HepG2 (cell line): Measurements from ENCODE around the gene MYOM1. TPM values are rescaled to one million over a fixed set of nuclear protein-coding genes. Genes with fewer than 3 reads are reported as not detected.

Experiments used
- AHR ChIP-seq: IDR thresholded peaks from 2 replicates; pipeline ENCODE4 v1.6.1; 2018; ENCODE audit warnings: missing genetic modification reagents, missing compliant biosample characterization
- ATAD3A ChIP-seq: sonication (generic); formaldehyde crosslinking; IDR thresholded peaks from 2 replicates; pipeline ENCODE4 v1.4.0; 2020; ENCODE audit warnings: missing genetic modification reagents
- BRCA1 ChIP-seq: sonication (generic); formaldehyde crosslinking; IDR thresholded peaks from 2 replicates; pipeline ENCODE4 v1.4.0; 2020; ENCODE audit warnings: missing genetic modification reagents
- CREM ChIP-seq, 2 experiments: sonication (generic) in 1 of 2; formaldehyde crosslinking in 1 of 2; IDR thresholded peaks; 2 replicates each; pipeline versions ENCODE4 v1.4.0 to v1.6.1; 2016 to 2020; ENCODE audit warnings: antibody characterized with exemption in 1 of 2, mild to moderate bottlenecking in 1 of 2, missing genetic modification reagents in 1 of 2
- EHMT2 ChIP-seq: fragments of 200-600 bp; sonication (generic); IDR thresholded peaks from 2 replicates; pipeline ENCODE4 v1.7.0; 2017; ENCODE audit warnings: antibody characterized with exemption, low read depth, low read length, borderline replicate concordance
- FOSL2 ChIP-seq: sonication (generic); formaldehyde crosslinking; IDR thresholded peaks from 2 replicates; pipeline ENCODE4 v1.4.0; 2020; ENCODE audit warnings: missing genetic modification reagents
- HMGA1 ChIP-seq: sonication (generic); formaldehyde crosslinking; conservative IDR thresholded peaks from 2 replicates; pipeline ENCODE4 v1.4.0; 2020; ENCODE audit warnings: missing genetic modification reagents
- KLF11 ChIP-seq: IDR thresholded peaks from 2 replicates; pipeline ENCODE4 v1.6.1; 2016; ENCODE audit warnings: missing compliant biosample characterization
- MAFK ChIP-seq, 2 experiments: IDR thresholded peaks in 1 of 2; conservative IDR thresholded peaks in 1 of 2; 2 replicates each; pipeline ENCODE4 v1.6.1; 2011; ENCODE audit warnings: improper control_type of control experiment in 2 of 2, low read length in 2 of 2
- MED1 ChIP-seq: sonication (generic); formaldehyde crosslinking; IDR thresholded peaks from 2 replicates; pipeline ENCODE4 v1.4.0; 2020; ENCODE audit warnings: missing genetic modification reagents
- MYC ChIP-seq: sonication (generic); formaldehyde crosslinking; IDR thresholded peaks from 2 replicates; pipeline ENCODE4 v1.9.0; 2021; ENCODE audit warnings: missing genetic modification reagents, borderline replicate concordance
- RBM22 ChIP-seq: fragments of 200-400 bp; formaldehyde crosslinking; optimal IDR thresholded peaks from 2 replicates; pipeline ENCODE3; 2017; ENCODE audit warnings: mild to moderate bottlenecking, low read length, moderate library complexity
- RCOR2 ChIP-seq: IDR thresholded peaks from 2 replicates; pipeline ENCODE4 v1.6.1; 2016; ENCODE audit warnings: missing biosample characterization, missing genetic modification reagents
- SNRNP70 ChIP-seq: fragments of 200-400 bp; formaldehyde crosslinking; IDR thresholded peaks from 2 replicates; pipeline ENCODE4 v1.6.1; 2017; ENCODE audit warnings: mild to moderate bottlenecking, low read depth, low read length, moderate library complexity
- TEAD3 ChIP-seq: optimal IDR thresholded peaks from 2 replicates; pipeline ENCODE3; 2016; ENCODE audit warnings: borderline replicate concordance
- YY1 ChIP-seq: IDR thresholded peaks from 2 replicates; pipeline ENCODE4 v1.6.1; 2011; ENCODE audit warnings: low read length, low read depth, moderate library complexity, mild to moderate bottlenecking; ENCODE audit not compliant: insufficient read depth, insufficient replicate concordance
- ZMAT3 ChIP-seq: sonication (generic); formaldehyde crosslinking; conservative IDR thresholded peaks from 2 replicates; pipeline ENCODE4 v1.7.0; 2021; ENCODE audit warnings: missing genetic modification reagents
- ZNF230 ChIP-seq: sonication (generic); formaldehyde crosslinking; IDR thresholded peaks from 2 replicates; pipeline ENCODE4 v1.4.0; 2020; ENCODE audit warnings: mild to moderate bottlenecking, missing genetic modification reagents
- ZNF598 ChIP-seq: sonication (generic); formaldehyde crosslinking; IDR thresholded peaks from 2 replicates; pipeline ENCODE4 v1.5.1; 2020; ENCODE audit warnings: mild to moderate bottlenecking, missing genetic modification reagents, borderline replicate concordance
- ZNF816 ChIP-seq: sonication (generic); formaldehyde crosslinking; IDR thresholded peaks from 2 replicates; pipeline ENCODE4 v1.8.0; 2022; ENCODE audit warnings: missing genetic modification reagents, mild to moderate bottlenecking, borderline replicate concordance
- polyA plus RNA-seq, 8 experiments: library from polyadenylated mRNA; depleted of rRNA in 3 of 8; stranded (reverse) in 7 of 8; unstranded in 1 of 8; fragments of >200 nt; fragmentation: Illumina TruSeq in 4 of 8; extraction: Trizol in 4 of 8; gene quantifications; 2 replicates each; pipeline versions ENCODE4 v1.2.1 to v1.2.3, GENCODE V29; 2011 to 2016; ENCODE audit warnings: low read depth in 4 of 8, missing spikeins in 1 of 8, mixed read lengths in 1 of 8; ENCODE audit not compliant: insufficient read depth in 1 of 8
- total RNA-seq, 5 experiments: library from RNA; depleted of rRNA; stranded (reverse); fragments of >200 nt; fragmentation: Illumina TruSeq; extraction: Trizol; gene quantifications; 2 replicates each; pipeline ENCODE4 v1.2.3, GENCODE V29; 2016; ENCODE audit warnings: low read depth in 1 of 5
- TF ChIP-seq, protein P1 (sequence below): sonication (generic); formaldehyde crosslinking; IDR thresholded peaks from 2 replicates; pipeline ENCODE4 v1.4.0; 2020; ENCODE audit warnings: missing genetic modification reagents
- TF ChIP-seq, protein P2 (sequence below): sonication (generic); formaldehyde crosslinking; IDR thresholded peaks from 2 replicates; pipeline ENCODE4 v1.4.0; 2020; ENCODE audit warnings: mild to moderate bottlenecking, low read depth, missing genetic modification reagents
- TF ChIP-seq, protein P3 (sequence below): IDR thresholded peaks from 2 replicates; pipeline ENCODE4 v1.6.1; 2016; ENCODE audit warnings: missing genetic modification reagents, missing compliant biosample characterization
- TF ChIP-seq, protein P4 (sequence below): sonication (generic); formaldehyde crosslinking; IDR thresholded peaks from 2 replicates; pipeline ENCODE4 v1.5.1; 2020; ENCODE audit warnings: missing genetic modification reagents, mild to moderate bottlenecking, borderline replicate concordance
- TF ChIP-seq, protein P5 (sequence below): sonication (generic); formaldehyde crosslinking; IDR thresholded peaks from 2 replicates; pipeline ENCODE4 v1.5.0; 2020; ENCODE audit warnings: mild to moderate bottlenecking, missing genetic modification reagents

Gene MYOM1
- total and polyA plus RNA-seq, 2 of the 13 experiments (the other 11 are each of a cell fraction or from before 2014, with no cell fraction given), result 0.46 to 0.98 TPM

DNA sequence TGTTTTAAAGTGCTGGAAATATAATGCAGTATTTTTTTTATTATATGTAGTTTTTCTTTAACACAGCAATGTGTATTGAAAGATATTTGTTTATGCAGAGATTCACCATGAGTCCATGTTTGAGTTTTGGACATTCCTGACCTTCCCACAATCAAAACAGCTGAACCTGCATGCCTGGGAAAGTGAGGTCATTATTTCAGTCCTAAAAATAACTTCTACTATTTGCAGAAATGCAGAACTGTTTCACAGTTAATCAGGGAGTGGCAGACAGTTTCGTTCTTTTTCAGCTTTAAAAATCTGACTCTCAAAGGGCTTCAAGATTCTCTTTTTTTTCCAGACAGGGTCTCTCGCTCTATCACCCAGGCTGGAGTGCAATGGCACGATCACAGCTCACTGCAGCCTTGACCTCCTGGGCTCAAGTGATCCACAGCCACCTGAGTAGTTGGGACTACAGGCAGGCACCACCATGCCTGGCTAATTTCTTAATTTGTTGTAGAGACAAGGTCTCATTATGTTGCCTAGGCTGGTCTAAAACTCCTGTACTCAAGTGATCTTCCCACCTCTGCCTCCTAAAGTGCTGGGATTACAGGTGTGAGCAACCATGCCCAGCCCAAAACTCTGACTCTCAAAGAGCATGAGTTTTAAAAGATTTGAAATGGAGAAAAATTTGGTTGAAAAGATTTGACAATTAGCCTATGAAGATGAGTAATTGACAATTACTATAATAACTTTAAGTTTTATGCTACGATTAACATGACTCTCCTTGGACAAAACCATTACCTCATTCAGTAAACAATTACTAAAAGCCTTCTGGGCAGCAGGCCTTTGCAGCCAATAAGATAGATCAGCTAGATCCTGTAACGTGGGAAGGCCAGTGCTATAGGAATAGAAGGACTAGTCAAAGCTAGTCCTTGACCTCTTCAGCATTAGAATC lies 37.2 kb upstream of the MYOM1 start (continued):
- TF ChIP-seq, protein P1, sequence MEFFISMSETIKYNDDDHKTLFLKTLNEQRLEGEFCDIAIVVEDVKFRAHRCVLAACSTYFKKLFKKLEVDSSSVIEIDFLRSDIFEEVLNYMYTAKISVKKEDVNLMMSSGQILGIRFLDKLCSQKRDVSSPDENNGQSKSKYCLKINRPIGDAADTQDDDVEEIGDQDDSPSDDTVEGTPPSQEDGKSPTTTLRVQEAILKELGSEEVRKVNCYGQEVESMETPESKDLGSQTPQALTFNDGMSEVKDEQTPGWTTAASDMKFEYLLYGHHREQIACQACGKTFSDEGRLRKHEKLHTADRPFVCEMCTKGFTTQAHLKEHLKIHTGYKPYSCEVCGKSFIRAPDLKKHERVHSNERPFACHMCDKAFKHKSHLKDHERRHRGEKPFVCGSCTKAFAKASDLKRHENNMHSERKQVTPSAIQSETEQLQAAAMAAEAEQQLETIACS (CRISPR knock-in tag), result no peak
- TF ChIP-seq ZMAT3 (CRISPR knock-in tag) (no peak), FOSL2 (CRISPR knock-in tag) (peak; percentile 44; the same call in 1 of the 2 replicates), MAFK (conservative IDR thresholded peaks at IDR 0.05 in 1 of 2, IDR thresholded peaks at IDR 0.05 in 1 of 2; ENCODE audit: low read length in 2 of 2) (peak in 1 of 2 experiments; percentile 48; a peak in 2 of 4 replicates), EHMT2 (no peak), KLF11 (no peak), BRCA1 (CRISPR knock-in tag) (no peak), AHR (CRISPR knock-in tag) (no peak), ZNF230 (CRISPR knock-in tag) (no peak), RCOR2 (CRISPR knock-in tag) (no peak; the same call in 1 of the 2 replicates), MED1 (0 out of 2 replicates have a peak, but pooled peaks have one; percentile 6), ATAD3A (CRISPR knock-in tag) (no peak), CREM (IDR thresholded peaks at IDR 0.05) (0 out of 2 replicates have a peak, but pooled peaks have one; percentile 28), CREM (CRISPR knock-in tag; IDR thresholded peaks at IDR 0.05) (no peak), RBM22 (no peak), ZNF598 (no peak), HMGA1 (CRISPR knock-in tag) (no peak), TEAD3 (peak; percentile 88), ZNF816 (CRISPR knock-in tag) (no peak), YY1 (no peak), MYC (CRISPR knock-in tag) (no peak), SNRNP70 (no peak)
- TF ChIP-seq, protein P2, sequence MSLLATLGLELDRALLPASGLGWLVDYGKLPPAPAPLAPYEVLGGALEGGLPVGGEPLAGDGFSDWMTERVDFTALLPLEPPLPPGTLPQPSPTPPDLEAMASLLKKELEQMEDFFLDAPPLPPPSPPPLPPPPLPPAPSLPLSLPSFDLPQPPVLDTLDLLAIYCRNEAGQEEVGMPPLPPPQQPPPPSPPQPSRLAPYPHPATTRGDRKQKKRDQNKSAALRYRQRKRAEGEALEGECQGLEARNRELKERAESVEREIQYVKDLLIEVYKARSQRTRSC (CRISPR knock-in tag), result no peak
- TF ChIP-seq, protein P3, sequence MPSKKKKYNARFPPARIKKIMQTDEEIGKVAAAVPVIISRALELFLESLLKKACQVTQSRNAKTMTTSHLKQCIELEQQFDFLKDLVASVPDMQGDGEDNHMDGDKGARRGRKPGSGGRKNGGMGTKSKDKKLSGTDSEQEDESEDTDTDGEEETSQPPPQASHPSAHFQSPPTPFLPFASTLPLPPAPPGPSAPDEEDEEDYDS (CRISPR knock-in tag), result no peak
- TF ChIP-seq, protein P4, sequence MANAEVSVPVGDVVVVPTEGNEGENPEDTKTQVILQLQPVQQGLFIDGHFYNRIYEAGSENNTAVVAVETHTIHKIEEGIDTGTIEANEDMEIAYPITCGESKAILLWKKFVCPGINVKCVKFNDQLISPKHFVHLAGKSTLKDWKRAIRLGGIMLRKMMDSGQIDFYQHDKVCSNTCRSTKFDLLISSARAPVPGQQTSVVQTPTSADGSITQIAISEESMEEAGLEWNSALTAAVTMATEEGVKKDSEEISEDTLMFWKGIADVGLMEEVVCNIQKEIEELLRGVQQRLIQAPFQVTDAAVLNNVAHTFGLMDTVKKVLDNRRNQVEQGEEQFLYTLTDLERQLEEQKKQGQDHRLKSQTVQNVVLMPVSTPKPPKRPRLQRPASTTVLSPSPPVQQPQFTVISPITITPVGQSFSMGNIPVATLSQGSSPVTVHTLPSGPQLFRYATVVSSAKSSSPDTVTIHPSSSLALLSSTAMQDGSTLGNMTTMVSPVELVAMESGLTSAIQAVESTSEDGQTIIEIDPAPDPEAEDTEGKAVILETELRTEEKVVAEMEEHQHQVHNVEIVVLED, result no peak
- TF ChIP-seq, protein P5, sequence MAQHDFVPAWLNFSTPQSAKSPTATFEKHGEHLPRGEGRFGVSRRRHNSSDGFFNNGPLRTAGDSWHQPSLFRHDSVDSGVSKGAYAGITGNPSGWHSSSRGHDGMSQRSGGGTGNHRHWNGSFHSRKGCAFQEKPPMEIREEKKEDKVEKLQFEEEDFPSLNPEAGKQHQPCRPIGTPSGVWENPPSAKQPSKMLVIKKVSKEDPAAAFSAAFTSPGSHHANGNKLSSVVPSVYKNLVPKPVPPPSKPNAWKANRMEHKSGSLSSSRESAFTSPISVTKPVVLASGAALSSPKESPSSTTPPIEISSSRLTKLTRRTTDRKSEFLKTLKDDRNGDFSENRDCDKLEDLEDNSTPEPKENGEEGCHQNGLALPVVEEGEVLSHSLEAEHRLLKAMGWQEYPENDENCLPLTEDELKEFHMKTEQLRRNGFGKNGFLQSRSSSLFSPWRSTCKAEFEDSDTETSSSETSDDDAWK (CRISPR knock-in tag), result no peak
